Measurements from ENCODE around the gene MED9.

- TF ChIP-seq FOS (IDR thresholded peaks at IDR 0.05; ENCODE audit: borderline replicate concordance, insufficient read depth, low read length): no peak
- TF ChIP-seq, protein P1, sequence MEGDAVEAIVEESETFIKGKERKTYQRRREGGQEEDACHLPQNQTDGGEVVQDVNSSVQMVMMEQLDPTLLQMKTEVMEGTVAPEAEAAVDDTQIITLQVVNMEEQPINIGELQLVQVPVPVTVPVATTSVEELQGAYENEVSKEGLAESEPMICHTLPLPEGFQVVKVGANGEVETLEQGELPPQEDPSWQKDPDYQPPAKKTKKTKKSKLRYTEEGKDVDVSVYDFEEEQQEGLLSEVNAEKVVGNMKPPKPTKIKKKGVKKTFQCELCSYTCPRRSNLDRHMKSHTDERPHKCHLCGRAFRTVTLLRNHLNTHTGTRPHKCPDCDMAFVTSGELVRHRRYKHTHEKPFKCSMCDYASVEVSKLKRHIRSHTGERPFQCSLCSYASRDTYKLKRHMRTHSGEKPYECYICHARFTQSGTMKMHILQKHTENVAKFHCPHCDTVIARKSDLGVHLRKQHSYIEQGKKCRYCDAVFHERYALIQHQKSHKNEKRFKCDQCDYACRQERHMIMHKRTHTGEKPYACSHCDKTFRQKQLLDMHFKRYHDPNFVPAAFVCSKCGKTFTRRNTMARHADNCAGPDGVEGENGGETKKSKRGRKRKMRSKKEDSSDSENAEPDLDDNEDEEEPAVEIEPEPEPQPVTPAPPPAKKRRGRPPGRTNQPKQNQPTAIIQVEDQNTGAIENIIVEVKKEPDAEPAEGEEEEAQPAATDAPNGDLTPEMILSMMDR (IDR thresholded peaks at IDR 0.05; ENCODE audit: extremely low read depth in 1 of 2, insufficient read depth in 1 of 2, low read depth in 1 of 2, low read length in 2 of 2): no peak
- no peak for TF ChIP-seq EZH2 (IDR thresholded peaks at IDR 0.05; ENCODE audit: borderline replicate concordance, low read depth, low read length, severe bottlenecking)
- TF ChIP-seq POLR2AphosphoS5 (IDR thresholded peaks at IDR 0.05; ENCODE audit: insufficient read depth, low read depth, low read length): no peak
- TF ChIP-seq POLR2A (IDR thresholded peaks at IDR 0.05; ENCODE audit: low read depth, low read length): no peak
These were observed 7.4 kb upstream of the MED9 start for GRCh38 chr17:17469358-17469757.

Measured in endothelial cell of umbilical vein (primary cell).